HT1080 (cell line): ENCODE measurements around the gene MVK. TPM values are rescaled to one million over a fixed set of nuclear protein-coding genes. Genes with fewer than 3 reads are reported as not detected.

Experiments used
- DNase-seq: peaks from one replicate; pipeline ENCODE4 v3.0.0-alpha.2; 2015; ENCODE audit warnings: low read depth
- total RNA-seq: library from RNA; depleted of rRNA; stranded (reverse); fragments of >200 nt; shearing (Covaris generic); gene quantifications from 2 replicates; pipeline ENCODE4 v1.2.3, GENCODE V29; 2014; rRNA removed

Gene MVK
- total RNA-seq, 1 experiment from 2014 or later, result 62.2 TPM

GRCh38 chr12:109626378-109627115 lies 53.0 kb downstream of the MVK start:
- no peak for DNase-seq

- peak; percentile 9 for DNase-seq
Observed at GRCh38 chr12:109627633-109628032, 54.0 kb downstream of the MVK start.

- DNase-seq, result no peak
Observed at GRCh38 chr12:109630107-109630506, 56.5 kb downstream of the MVK start.

- DNase-seq, result no peak
Observed at GRCh38 chr12:109630815-109631214, 57.2 kb downstream of the MVK start.

GRCh38 chr12:109631302-109631701 lies 57.7 kb downstream of the MVK start:
- DNase-seq, result no peak

GRCh38 chr12:109631751-109632150 lies 58.2 kb downstream of the MVK start:
- DNase-seq, result no peak

- DNase-seq, result no peak
Observed at GRCh38 chr12:109632342-109632741, 58.7 kb downstream of the MVK start.

- DNase-seq, result no peak
Observed at GRCh38 chr12:109635717-109636116, 62.1 kb downstream of the MVK start.

- DNase-seq, result no peak
Observed at GRCh38 chr12:109637348-109637747, 63.8 kb downstream of the MVK start.

- no peak for DNase-seq
Observed at GRCh38 chr12:109637996-109638395, 64.4 kb downstream of the MVK start.

GRCh38 chr12:109638735-109639134 lies 65.1 kb downstream of the MVK start:
- no peak for DNase-seq

- no peak for DNase-seq
Observed at GRCh38 chr12:109639151-109639872, 65.7 kb downstream of the MVK start.

GRCh38 chr12:109640961-109641360 lies 67.4 kb downstream of the MVK start:
- peak; percentile 15 for DNase-seq

- DNase-seq, result no peak
Observed at GRCh38 chr12:109641422-109641821, 67.8 kb downstream of the MVK start.

- DNase-seq, result no peak
Observed at GRCh38 chr12:109642506-109643132, 69.0 kb downstream of the MVK start.

- DNase-seq, result no peak
Observed at GRCh38 chr12:109645194-109645593, 71.6 kb downstream of the MVK start.

GRCh38 chr12:109645708-109646107 lies 72.1 kb downstream of the MVK start:
- no peak for DNase-seq

Other genes with a start within 250 kb of the MVK start
- gene MYO1H, start 225.9 kb upstream of the MVK start, total RNA-seq, result not detected in 2 replicates
- 44.6 and 56.3 TPM in 2 replicates for gene KCTD10, start 96.5 kb upstream of the MVK start, total RNA-seq
- 31.0 and 32.2 TPM in 2 replicates for gene UBE3B, start 96.2 kb upstream of the MVK start, total RNA-seq
- gene MMAB, start 290 bp upstream of the MVK start, total RNA-seq, result 47.7 and 61.5 TPM in 2 replicates
- 1.9 TPM in 2 replicates for gene FAM222A, start 140.0 kb downstream of the MVK start, total RNA-seq